OCI-LY7 (cell line): ENCODE results near the gene ARHGAP31.

Experiments
- CTCF ChIP-seq: fragments of 200-600 bp; sonication (generic); conservative IDR thresholded peaks from 2 replicates; pipeline ENCODE4 v1.5.1; 2014; ENCODE audit warnings: mild to moderate bottlenecking, antibody characterized with exemption, low read length, moderate library complexity, mixed read lengths
- EZH2phosphoT487 ChIP-seq: fragments of 200-600 bp; sonication (generic); IDR thresholded peaks from 2 replicates; pipeline ENCODE4 v1.6.1; 2018; ENCODE audit warnings: low read depth, borderline replicate concordance, mild to moderate bottlenecking, mixed run types, antibody characterized with exemption, low read length, moderate library complexity, mixed read lengths

- TF ChIP-seq CTCF (no peak), EZH2phosphoT487 (no peak)
Observed at GRCh38 chr3:119349354-119350041, 55.3 kb downstream of the ARHGAP31 start.
